ENCODE results near the gene NINJ2. TPM values are rescaled to one million over a fixed set of nuclear protein-coding genes. Genes with fewer than 3 reads are reported as not detected.

Gene NINJ2
- total RNA-seq, 1 experiment from 2014 or later, result 0.24 TPM

- H2BK12ac ChIP-seq (ENCODE audit: insufficient read length, low read depth, low read length), result no peak overlapping the region
- no peak overlapping the region for H2AK5ac ChIP-seq (ENCODE audit: insufficient read length, low read length)
- TF ChIP-seq CTCF (conservative IDR thresholded peaks at IDR 0.05), result no peak
- H3K23me2 ChIP-seq (ENCODE audit: insufficient read length, low read depth, low read length, poor library complexity, severe bottlenecking), result no peaks in the 10 kb centered on the region
- H2BK5ac ChIP-seq (ENCODE audit: insufficient read length, low read length), result no peak overlapping the region
- H3K27me3 ChIP-seq (ENCODE audit: insufficient read depth, low read length), result no peaks in the 10 kb centered on the region
- H3K9ac ChIP-seq (ENCODE audit: extremely low read depth, insufficient read length, low read length), result no peak overlapping the region
- no peak overlapping the region for H3K27ac ChIP-seq (ENCODE audit: insufficient read length, low read depth, low read length)
- no peak overlapping the region for H3K23ac ChIP-seq (ENCODE audit: insufficient read length, low read depth, low read length)
- no peak overlapping the region for H2BK120ac ChIP-seq (ENCODE audit: low read depth, low read length, poor library complexity, severe bottlenecking)
- H2BK15ac ChIP-seq (ENCODE audit: low read depth, low read length), result no peak overlapping the region
- no peak overlapping the region for H3K18ac ChIP-seq (ENCODE audit: insufficient read length, low read depth, low read length)
- H3K4ac ChIP-seq (ENCODE audit: low read depth, low read length), result no peak overlapping the region
- no peak overlapping the region for H3K4me2 ChIP-seq (ENCODE audit: insufficient read depth, insufficient read length, low read length)
- H4K20me1 ChIP-seq (ENCODE audit: control insufficient read depth, insufficient read depth, insufficient read length), result no peaks in the 10 kb centered on the region
- no peak overlapping the region for H3K4me3 Mint-ChIP-seq
- H3K14ac ChIP-seq (ENCODE audit: insufficient read depth, low read length), result no peak overlapping the region
- H3K36me3 Mint-ChIP-seq (ENCODE audit: insufficient read depth in 1 of 3, low read depth in 3 of 3), result no peaks in the 10 kb centered on the region
- H3K56ac ChIP-seq (ENCODE audit: insufficient read length, low read depth, low read length), result no peak overlapping the region
- no peak overlapping the region for H3K27ac Mint-ChIP-seq
- H3K9me3 ChIP-seq (ENCODE audit: control insufficient read depth, low read depth, low read length), result no peaks in the 10 kb centered on the region
- H3K4me1 Mint-ChIP-seq, result peaks cover 8 to 11% of the 10 kb centered on the region in 2 experiments; a peak in 3 of 4 replicates
- H3K4me1 ChIP-seq (ENCODE audit: insufficient read depth, low read length), result 0 out of 2 replicates have a peak, but pooled peaks cover 1% of the 10 kb centered on the region
- H3K9me3 Mint-ChIP-seq, result no peaks in the 10 kb centered on the region
- H2AFZ ChIP-seq (ENCODE audit: low read length), result no peak overlapping the region
- H3K79me1 ChIP-seq (ENCODE audit: insufficient read depth, low read depth, low read length, poor library complexity, severe bottlenecking), result no peaks in the 10 kb centered on the region
- WGBS (ENCODE audit: extremely low coverage, insufficient read length, low lambda C conversion rate), result no CpG with 5 or more reads among the region's 7 CpGs
- no peaks in the 10 kb centered on the region for H3K79me2 ChIP-seq (ENCODE audit: insufficient read depth, low read length)
- peaks cover 2% of the 10 kb centered on the region; the same call in 1 of the 2 replicates for H3K27me3 Mint-ChIP-seq (ENCODE audit: low read depth)
- H4K8ac ChIP-seq (replicated peaks; ENCODE audit: insufficient read length, low read depth, low read length), result no peak overlapping the region
- no peak for DNase-seq
- H4K5ac ChIP-seq (ENCODE audit: insufficient read length, low read depth, low read length), result no peak overlapping the region
- H2BK20ac ChIP-seq (ENCODE audit: low read depth, low read length, poor library complexity, severe bottlenecking), result no peak overlapping the region
- no peak overlapping the region for H3T11ph ChIP-seq (ENCODE audit: low read length)
- no peak overlapping the region for H4K91ac ChIP-seq (ENCODE audit: insufficient read length, low read depth, low read length)
Observed at GRCh38 chr12:601976-602699, 61.1 kb downstream of the NINJ2 start.

Measured in H9 (cell line).